ENCODE measurements around the gene KIAA1671.

GRCh38 chr22:25064894-25065560 lies 112.5 kb downstream of the KIAA1671 start:
- TF ChIP-seq SMC3 (IDR thresholded peaks at IDR 0.05; ENCODE audit: low read depth, low read length) = no peak
- TF ChIP-seq MAFK (IDR thresholded peaks at IDR 0.05; ENCODE audit: low read depth, low read length) = no peak
- TF ChIP-seq POLR2A (IDR thresholded peaks at IDR 0.05; ENCODE audit: low read depth, low read length) = no peak
- no peak for TF ChIP-seq CTCF (conservative IDR thresholded peaks at IDR 0.05; ENCODE audit: low read depth, low read length)
